Purkinje cell (primary cell): ENCODE data around the gene GNPAT. TPM values are rescaled to one million over a fixed set of nuclear protein-coding genes. Genes with fewer than 3 reads are reported as not detected.

Source experiments
- polyA plus RNA-seq: library from polyadenylated mRNA; unstranded; fragments of >200 nt; fragmentation: Nextera tagmentation; gene quantifications from 2 replicates; pipeline ENCODE4 v1.2.1, GENCODE V29; 2014

The GNPAT gene
- polyA plus RNA-seq = 19.7 and 28.8 TPM in 2 replicates

GRCh38 chr1:231240883-231241735 lies at the start of gene GNPAT:
Gene GNPAT (plus strand): TSS chr1:231241212. CDS start chr1:231241379, 167 bp downstream.

Other genes starting within 250 kb of the GNPAT start
- 2.5 and 3.6 TPM in 2 replicates for gene FAM89A, start 201.0 kb upstream of the GNPAT start, polyA plus RNA-seq
- gene TRIM67, start 79.2 kb upstream of the GNPAT start, polyA plus RNA-seq = 0.95 and 1.3 TPM in 2 replicates
- gene EXOC8, start 96.6 kb downstream of the GNPAT start, polyA plus RNA-seq = 14.4 and 19.9 TPM in 2 replicates
- 4.5 and 7.0 TPM in 2 replicates for gene SPRTN, start 97.1 kb downstream of the GNPAT start, polyA plus RNA-seq
- 16.6 and 24.8 TPM in 2 replicates for gene EGLN1, start 181.1 kb downstream of the GNPAT start, polyA plus RNA-seq